ENCODE results near the gene RASGRP1.

DNA sequence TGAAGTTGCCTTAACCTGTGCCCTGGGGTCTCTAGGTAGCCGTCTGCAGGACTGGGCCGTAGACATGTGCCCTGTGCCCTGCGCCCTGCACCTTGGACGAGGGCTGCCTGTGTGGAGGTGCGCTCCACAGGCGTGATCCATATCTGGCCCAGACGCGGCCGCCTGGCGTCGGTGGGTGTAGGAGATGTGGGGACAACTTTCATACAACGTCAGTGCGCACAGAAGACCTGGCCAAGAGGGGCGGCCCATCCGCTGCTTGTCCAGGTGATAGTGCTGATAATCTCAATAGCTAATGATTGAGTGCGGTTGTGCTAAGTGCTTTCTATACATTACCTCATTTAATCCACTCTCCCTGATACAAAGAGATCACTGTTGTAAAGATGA, 665 bp upstream of the RASGRP1 start:
- TF ChIP-seq, protein P1, sequence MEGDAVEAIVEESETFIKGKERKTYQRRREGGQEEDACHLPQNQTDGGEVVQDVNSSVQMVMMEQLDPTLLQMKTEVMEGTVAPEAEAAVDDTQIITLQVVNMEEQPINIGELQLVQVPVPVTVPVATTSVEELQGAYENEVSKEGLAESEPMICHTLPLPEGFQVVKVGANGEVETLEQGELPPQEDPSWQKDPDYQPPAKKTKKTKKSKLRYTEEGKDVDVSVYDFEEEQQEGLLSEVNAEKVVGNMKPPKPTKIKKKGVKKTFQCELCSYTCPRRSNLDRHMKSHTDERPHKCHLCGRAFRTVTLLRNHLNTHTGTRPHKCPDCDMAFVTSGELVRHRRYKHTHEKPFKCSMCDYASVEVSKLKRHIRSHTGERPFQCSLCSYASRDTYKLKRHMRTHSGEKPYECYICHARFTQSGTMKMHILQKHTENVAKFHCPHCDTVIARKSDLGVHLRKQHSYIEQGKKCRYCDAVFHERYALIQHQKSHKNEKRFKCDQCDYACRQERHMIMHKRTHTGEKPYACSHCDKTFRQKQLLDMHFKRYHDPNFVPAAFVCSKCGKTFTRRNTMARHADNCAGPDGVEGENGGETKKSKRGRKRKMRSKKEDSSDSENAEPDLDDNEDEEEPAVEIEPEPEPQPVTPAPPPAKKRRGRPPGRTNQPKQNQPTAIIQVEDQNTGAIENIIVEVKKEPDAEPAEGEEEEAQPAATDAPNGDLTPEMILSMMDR (IDR thresholded peaks at IDR 0.05): no peak
- TF ChIP-seq EZH2phosphoT487 (IDR thresholded peaks at IDR 0.05; ENCODE audit: borderline replicate concordance, low read depth) (no peak), NFIC (IDR thresholded peaks at IDR 0.05; ENCODE audit: borderline replicate concordance) (no peak), SMC3 (IDR thresholded peaks at IDR 0.05; ENCODE audit: low read depth, low read length) (no peak), TCF12 (IDR thresholded peaks at IDR 0.05) (no peak), RAD21 (IDR thresholded peaks at IDR 0.05; ENCODE audit: low read length) (no peak), TAF1 (IDR thresholded peaks at IDR 0.05; ENCODE audit: borderline replicate concordance, low read depth, low read length) (no peak), EP300 (IDR thresholded peaks at IDR 0.05; ENCODE audit: borderline replicate concordance in 1 of 2, low read depth in 1 of 2, low read length in 1 of 2) (no peak), GABPA (IDR thresholded peaks at IDR 0.05; ENCODE audit: low read depth) (no peak), FOXM1 (IDR thresholded peaks at IDR 0.05; ENCODE audit: low read depth) (no peak)

Data from SK-N-SH (cell line).